Neural cell (in vitro differentiated cells): ENCODE results near the gene NR1I3.

Experiments
- EP300 ChIP-seq: fragments of 450-650 bp; conservative IDR thresholded peaks from 2 replicates; pipeline ENCODE4 v1.6.1; 2014; ENCODE audit warnings: antibody characterized with exemption, mild to moderate bottlenecking, moderate library complexity; ENCODE audit not compliant: poor library complexity, severe bottlenecking
- EZH2 ChIP-seq: fragments of 200-600, 300-800 bp; shearing (Covaris generic), sonication (generic); IDR thresholded peaks from 2 replicates; pipeline ENCODE4 v1.6.1; 2014; ENCODE audit warnings: antibody characterized with exemption, low read length, borderline replicate concordance, mild to moderate bottlenecking; ENCODE audit not compliant: insufficient read depth, poor library complexity, severe bottlenecking
- MXI1 ChIP-seq: fragments of 450-650 bp; conservative IDR thresholded peaks from 2 replicates; pipeline ENCODE4 v1.6.1; 2014; ENCODE audit warnings: antibody characterized with exemption, mild to moderate bottlenecking; ENCODE audit not compliant: poor library complexity, severe bottlenecking
- RAD21 ChIP-seq: fragments of 450-650 bp; conservative IDR thresholded peaks from 2 replicates; pipeline ENCODE4 v1.6.1; 2014; ENCODE audit warnings: antibody characterized with exemption, mild to moderate bottlenecking, moderate library complexity
- TAF1 ChIP-seq: IDR thresholded peaks from 2 replicates; pipeline ENCODE4 v1.6.1; 2012; ENCODE audit warnings: low read depth
- TF ChIP-seq, protein P1 (sequence below): fragments of 450-650 bp; IDR thresholded peaks from 2 replicates; pipeline ENCODE4 v1.5.1; 2014; ENCODE audit warnings: antibody characterized with exemption, mild to moderate bottlenecking, moderate library complexity; ENCODE audit not compliant: poor library complexity, severe bottlenecking
- TF ChIP-seq, protein P2 (sequence below): IDR thresholded peaks from 2 replicates; pipeline ENCODE4 v1.6.1; 2012; ENCODE audit warnings: borderline replicate concordance

DNA sequence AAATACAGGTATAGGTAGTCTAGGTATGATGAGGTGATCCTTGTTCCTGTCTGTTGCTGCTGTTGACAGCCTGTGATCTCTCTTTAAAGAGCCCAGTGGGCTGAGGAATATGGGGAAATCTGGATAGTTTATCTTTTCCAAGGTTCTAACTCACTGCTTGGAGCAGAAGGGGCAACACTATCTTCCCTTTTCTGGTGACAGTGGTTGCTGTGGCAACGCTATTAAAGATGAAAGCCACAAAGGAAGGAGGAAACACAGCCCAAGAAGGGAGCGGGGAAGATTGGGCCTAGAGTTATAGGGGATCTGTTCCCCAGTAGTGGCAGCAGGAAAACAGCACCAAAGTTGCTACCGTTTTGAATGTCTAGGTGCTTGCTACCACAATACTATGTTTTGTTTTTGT is 29.3 kb upstream of the NR1I3 start:
- TF ChIP-seq, protein P1, sequence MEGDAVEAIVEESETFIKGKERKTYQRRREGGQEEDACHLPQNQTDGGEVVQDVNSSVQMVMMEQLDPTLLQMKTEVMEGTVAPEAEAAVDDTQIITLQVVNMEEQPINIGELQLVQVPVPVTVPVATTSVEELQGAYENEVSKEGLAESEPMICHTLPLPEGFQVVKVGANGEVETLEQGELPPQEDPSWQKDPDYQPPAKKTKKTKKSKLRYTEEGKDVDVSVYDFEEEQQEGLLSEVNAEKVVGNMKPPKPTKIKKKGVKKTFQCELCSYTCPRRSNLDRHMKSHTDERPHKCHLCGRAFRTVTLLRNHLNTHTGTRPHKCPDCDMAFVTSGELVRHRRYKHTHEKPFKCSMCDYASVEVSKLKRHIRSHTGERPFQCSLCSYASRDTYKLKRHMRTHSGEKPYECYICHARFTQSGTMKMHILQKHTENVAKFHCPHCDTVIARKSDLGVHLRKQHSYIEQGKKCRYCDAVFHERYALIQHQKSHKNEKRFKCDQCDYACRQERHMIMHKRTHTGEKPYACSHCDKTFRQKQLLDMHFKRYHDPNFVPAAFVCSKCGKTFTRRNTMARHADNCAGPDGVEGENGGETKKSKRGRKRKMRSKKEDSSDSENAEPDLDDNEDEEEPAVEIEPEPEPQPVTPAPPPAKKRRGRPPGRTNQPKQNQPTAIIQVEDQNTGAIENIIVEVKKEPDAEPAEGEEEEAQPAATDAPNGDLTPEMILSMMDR, result no peak
- no peak for TF ChIP-seq EZH2
- no peak for TF ChIP-seq RAD21
- TF ChIP-seq MXI1, result no peak
- TF ChIP-seq, protein P2, sequence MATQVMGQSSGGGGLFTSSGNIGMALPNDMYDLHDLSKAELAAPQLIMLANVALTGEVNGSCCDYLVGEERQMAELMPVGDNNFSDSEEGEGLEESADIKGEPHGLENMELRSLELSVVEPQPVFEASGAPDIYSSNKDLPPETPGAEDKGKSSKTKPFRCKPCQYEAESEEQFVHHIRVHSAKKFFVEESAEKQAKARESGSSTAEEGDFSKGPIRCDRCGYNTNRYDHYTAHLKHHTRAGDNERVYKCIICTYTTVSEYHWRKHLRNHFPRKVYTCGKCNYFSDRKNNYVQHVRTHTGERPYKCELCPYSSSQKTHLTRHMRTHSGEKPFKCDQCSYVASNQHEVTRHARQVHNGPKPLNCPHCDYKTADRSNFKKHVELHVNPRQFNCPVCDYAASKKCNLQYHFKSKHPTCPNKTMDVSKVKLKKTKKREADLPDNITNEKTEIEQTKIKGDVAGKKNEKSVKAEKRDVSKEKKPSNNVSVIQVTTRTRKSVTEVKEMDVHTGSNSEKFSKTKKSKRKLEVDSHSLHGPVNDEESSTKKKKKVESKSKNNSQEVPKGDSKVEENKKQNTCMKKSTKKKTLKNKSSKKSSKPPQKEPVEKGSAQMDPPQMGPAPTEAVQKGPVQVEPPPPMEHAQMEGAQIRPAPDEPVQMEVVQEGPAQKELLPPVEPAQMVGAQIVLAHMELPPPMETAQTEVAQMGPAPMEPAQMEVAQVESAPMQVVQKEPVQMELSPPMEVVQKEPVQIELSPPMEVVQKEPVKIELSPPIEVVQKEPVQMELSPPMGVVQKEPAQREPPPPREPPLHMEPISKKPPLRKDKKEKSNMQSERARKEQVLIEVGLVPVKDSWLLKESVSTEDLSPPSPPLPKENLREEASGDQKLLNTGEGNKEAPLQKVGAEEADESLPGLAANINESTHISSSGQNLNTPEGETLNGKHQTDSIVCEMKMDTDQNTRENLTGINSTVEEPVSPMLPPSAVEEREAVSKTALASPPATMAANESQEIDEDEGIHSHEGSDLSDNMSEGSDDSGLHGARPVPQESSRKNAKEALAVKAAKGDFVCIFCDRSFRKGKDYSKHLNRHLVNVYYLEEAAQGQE, result no peak
- TF ChIP-seq EP300, result no peak
- TF ChIP-seq TAF1, result no peak
